Stimulated activated naive CD8-positive, alpha-beta T cell treated with anti-CD3 and anti-CD28 coated beads, Interleukin-15, amount 100 ng/mL, for 72 hours (primary cell): ENCODE data around the gene TAGLN2.

Experiments
- ATAC-seq: fragments of 150-1000 bp; cut with Tn5 transposase; 2 replicates; pipeline ENCODE4 v1.10.0; 2021; ENCODE audit warnings: mild to moderate bottlenecking, moderate library complexity
- DNase-seq, 2 donors: peaks; one replicate each; pipeline ENCODE4 v3.0.0; 2021 to 2022
- H3K27ac Mint-ChIP-seq, 2 donors: one replicate each; pipeline ENCODE4 v1.8.0; 2022; ENCODE audit warnings: mild to moderate bottlenecking in 2 of 2, mixed read lengths in 2 of 2, moderate library complexity in 2 of 2
- H3K27me3 Mint-ChIP-seq: one replicate; pipeline ENCODE4 v1.8.0; 2022; ENCODE audit warnings: mixed read lengths
- H3K4me1 Mint-ChIP-seq: one replicate; pipeline ENCODE4 v1.8.0; 2022; ENCODE audit warnings: mild to moderate bottlenecking, mixed read lengths
- H3K4me3 Mint-ChIP-seq, 2 donors: one replicate each; pipeline ENCODE4 v1.8.0; 2022; ENCODE audit warnings: mild to moderate bottlenecking in 2 of 2, mixed read lengths in 2 of 2, moderate library complexity in 1 of 2
- H3K9me3 Mint-ChIP-seq, 2 donors: one replicate each; pipeline ENCODE4 v1.8.0; 2022; ENCODE audit warnings: mixed read lengths in 2 of 2

Gene TAGLN2

GRCh38 chr1:159921700-159922504, 3.4 kb downstream of the TAGLN2 start:
- peak overlapping the region; percentile 98 to 100 for H3K27ac Mint-ChIP-seq
- DNase-seq (peak; percentile 32 to 78), ATAC-seq (peak; percentile 1)
- H3K27me3 Mint-ChIP-seq = no peaks in the 10 kb centered on the region
- H3K9me3 Mint-ChIP-seq = no peaks in the 10 kb centered on the region
- H3K4me1 Mint-ChIP-seq = peaks cover 88% of the 10 kb centered on the region
- peak overlapping the region; percentile 91 to 97 for H3K4me3 Mint-ChIP-seq

GRCh38 chr1:159921251-159921650, 4.1 kb downstream of the TAGLN2 start:
- Mint-ChIP-seq H3K9me3 (no peaks in the 10 kb centered on the region), H3K27me3 (no peaks in the 10 kb centered on the region), H3K4me3 (peak overlapping the region; percentile 91 to 97), H3K27ac (peak overlapping the region; percentile 98 to 100), H3K4me1 (peaks cover 86% of the 10 kb centered on the region)
- peak; percentile 1 for ATAC-seq
- DNase-seq = peak in 1 of 2 donors; percentile 61

- Mint-ChIP-seq H3K4me3 (peak overlapping the region; percentile 91 to 97), H3K27ac (peak overlapping the region; percentile 83 to 100), H3K4me1 (peaks cover 82% of the 10 kb centered on the region), H3K9me3 (no peaks in the 10 kb centered on the region), H3K27me3 (no peaks in the 10 kb centered on the region)
- ATAC-seq (no peak), DNase-seq (no peak)
Observed at GRCh38 chr1:159920651-159921050, 4.7 kb downstream of the TAGLN2 start.

- no peak for ATAC-seq
- DNase-seq = no peak
- Mint-ChIP-seq H3K27me3 (no peaks in the 10 kb centered on the region), H3K9me3 (no peaks in the 10 kb centered on the region), H3K4me1 (peaks cover 77% of the 10 kb centered on the region), H3K27ac (no peak overlapping the region), H3K4me3 (no peak overlapping the region)
Observed at GRCh38 chr1:159920202-159920601, 5.1 kb downstream of the TAGLN2 start.

GRCh38 chr1:159919236-159919865, 6.0 kb downstream of the TAGLN2 start:
- H3K27ac Mint-ChIP-seq = no peak overlapping the region
- ATAC-seq (no peak), DNase-seq (no peak)
- no peak overlapping the region for H3K4me3 Mint-ChIP-seq
- no peaks in the 10 kb centered on the region for H3K27me3 Mint-ChIP-seq
- H3K4me1 Mint-ChIP-seq = peaks cover 80% of the 10 kb centered on the region
- H3K9me3 Mint-ChIP-seq = no peaks in the 10 kb centered on the region

- DNase-seq (no peak), ATAC-seq (no peak)
- H3K27ac Mint-ChIP-seq = peak overlapping the region; percentile 58 to 63
- peaks cover 83% of the 10 kb centered on the region for H3K4me1 Mint-ChIP-seq
- H3K9me3 Mint-ChIP-seq = no peaks in the 10 kb centered on the region
- H3K27me3 Mint-ChIP-seq = no peaks in the 10 kb centered on the region
- H3K4me3 Mint-ChIP-seq = peak overlapping the region; percentile 16 to 42
Observed at GRCh38 chr1:159918352-159919200, 6.7 kb downstream of the TAGLN2 start.

GRCh38 chr1:159917533-159918351, 7.6 kb downstream of the TAGLN2 start:
- DNase-seq (no peak), ATAC-seq (no peak)
- Mint-ChIP-seq H3K27me3 (no peaks in the 10 kb centered on the region), H3K27ac (peak overlapping the region; percentile 58 to 69), H3K4me1 (peaks cover 83% of the 10 kb centered on the region), H3K9me3 (no peaks in the 10 kb centered on the region), H3K4me3 (peak overlapping the region; percentile 16 to 42)

- Mint-ChIP-seq H3K4me1 (peaks cover 83% of the 10 kb centered on the region), H3K9me3 (no peaks in the 10 kb centered on the region), H3K4me3 (no peak overlapping the region), H3K27ac (no peak overlapping the region), H3K27me3 (no peaks in the 10 kb centered on the region)
- no peak for ATAC-seq
- DNase-seq = no peak
Observed at GRCh38 chr1:159916242-159917051, 8.9 kb downstream of the TAGLN2 start.

- no peak for ATAC-seq
- Mint-ChIP-seq H3K27me3 (no peaks in the 10 kb centered on the region), H3K27ac (peak overlapping the region in 1 of 2 donors; percentile 17), H3K4me3 (no peak overlapping the region), H3K4me1 (peaks cover 83% of the 10 kb centered on the region), H3K9me3 (no peaks in the 10 kb centered on the region)
- DNase-seq = no peak
Observed at GRCh38 chr1:159915571-159916241, 9.6 kb downstream of the TAGLN2 start.

- H3K4me3 Mint-ChIP-seq = no peak overlapping the region
- no peak for DNase-seq
- H3K4me1 Mint-ChIP-seq = peaks cover 82% of the 10 kb centered on the region
- H3K27me3 Mint-ChIP-seq = no peaks in the 10 kb centered on the region
- no peak for ATAC-seq
- H3K9me3 Mint-ChIP-seq = no peaks in the 10 kb centered on the region
- H3K27ac Mint-ChIP-seq = no peak overlapping the region
Observed at GRCh38 chr1:159914252-159915018, 10.9 kb downstream of the TAGLN2 start.

GRCh38 chr1:159913451-159914192, 11.7 kb downstream of the TAGLN2 start:
- Mint-ChIP-seq H3K4me1 (peaks cover 74% of the 10 kb centered on the region), H3K27ac (peak overlapping the region in 1 of 2 donors; percentile 74), H3K27me3 (no peaks in the 10 kb centered on the region), H3K4me3 (no peak overlapping the region), H3K9me3 (no peaks in the 10 kb centered on the region)
- ATAC-seq (no peak), DNase-seq (no peak)

GRCh38 chr1:159911326-159912070, 13.8 kb downstream of the TAGLN2 start:
- Mint-ChIP-seq H3K9me3 (no peaks in the 10 kb centered on the region), H3K27ac (peak overlapping the region; percentile 68 to 98), H3K4me1 (peaks cover 65% of the 10 kb centered on the region), H3K27me3 (no peaks in the 10 kb centered on the region), H3K4me3 (peak overlapping the region in 1 of 2 donors; percentile 73)
- ATAC-seq = no peak
- DNase-seq = no peak
